GM18502 (cell line): Measurements from ENCODE around the gene ZNF549.

ENCODE experiments used
- ATAC-seq: cut with Tn5 transposase; IDR thresholded peaks from one replicate; pipeline ENCODE4 v1.9.1; 2021; ENCODE audit warnings: mild to moderate bottlenecking; ENCODE audit not compliant: unreplicated experiment, poor library complexity

The ZNF549 gene

DNA sequence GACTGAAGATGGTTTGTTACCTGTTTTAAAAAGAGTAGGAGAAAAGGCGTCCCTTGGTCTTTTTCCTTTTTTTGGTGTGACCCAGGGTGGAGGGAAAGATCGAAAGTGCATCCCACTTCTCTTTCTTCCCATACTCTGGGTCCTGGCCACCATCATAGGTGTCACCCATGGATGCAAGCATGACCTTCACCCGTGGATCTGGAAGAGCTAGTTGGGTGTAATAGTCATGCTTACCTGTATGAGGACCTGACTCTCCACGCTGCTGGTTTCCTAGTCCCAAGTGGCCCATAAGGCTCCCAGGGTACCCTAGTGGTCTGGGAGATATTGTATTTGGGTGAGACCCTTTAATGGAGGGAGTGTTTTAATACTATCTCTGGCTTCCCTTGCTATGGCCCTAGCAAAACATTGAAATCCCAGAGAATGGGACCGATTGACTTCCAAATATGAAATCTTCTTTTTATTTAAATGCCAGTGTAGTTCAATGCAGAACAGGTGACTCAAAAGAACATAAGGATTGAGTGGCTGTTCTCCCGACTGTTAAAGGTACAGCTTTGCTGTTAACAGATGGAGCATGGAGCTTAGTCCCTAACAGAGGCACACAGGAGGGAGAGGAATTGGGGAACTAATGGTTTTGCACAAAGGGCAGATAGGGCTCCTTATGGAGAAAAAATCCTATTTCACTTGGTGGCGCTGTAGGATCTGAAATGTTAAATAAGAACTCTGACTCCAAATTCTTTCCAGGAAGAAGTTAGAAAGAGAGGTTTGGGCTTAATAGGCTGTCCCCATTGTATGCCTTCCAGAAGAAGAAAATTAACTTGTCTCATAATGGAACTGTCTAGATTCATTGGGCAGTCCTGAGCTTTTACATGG is 39.5 kb downstream of the ZNF549 start:
- ATAC-seq: no peak

GRCh38 chr19:57570707-57571106 is 43.6 kb downstream of the ZNF549 start:
- ATAC-seq: no peak

DNA sequence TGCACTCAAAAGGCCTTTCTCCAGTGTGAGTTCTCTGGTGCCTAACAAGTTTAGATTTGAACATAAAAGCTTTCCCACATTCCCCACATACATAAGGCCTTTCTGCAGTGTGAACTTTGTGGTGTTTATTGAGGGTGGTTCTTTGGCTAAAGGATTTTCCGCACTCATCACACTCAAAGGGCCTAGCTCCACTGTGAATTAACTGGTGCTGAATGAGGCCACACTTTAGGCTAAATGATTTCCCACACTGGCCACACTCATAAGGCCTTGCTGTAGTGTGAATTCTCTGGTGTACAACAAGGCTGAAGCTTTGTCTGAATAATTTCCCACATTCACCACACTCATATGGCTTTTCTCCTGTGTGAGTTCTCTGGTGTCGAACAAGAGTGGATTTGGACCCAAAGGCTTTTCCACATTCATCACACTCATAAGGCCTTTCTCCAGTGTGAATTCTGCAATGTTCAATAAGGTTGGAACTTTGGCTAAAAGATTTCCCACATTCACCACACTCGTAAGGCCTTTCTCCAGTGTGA is 45.3 kb downstream of the ZNF549 start:
- ATAC-seq: no peak

DNA sequence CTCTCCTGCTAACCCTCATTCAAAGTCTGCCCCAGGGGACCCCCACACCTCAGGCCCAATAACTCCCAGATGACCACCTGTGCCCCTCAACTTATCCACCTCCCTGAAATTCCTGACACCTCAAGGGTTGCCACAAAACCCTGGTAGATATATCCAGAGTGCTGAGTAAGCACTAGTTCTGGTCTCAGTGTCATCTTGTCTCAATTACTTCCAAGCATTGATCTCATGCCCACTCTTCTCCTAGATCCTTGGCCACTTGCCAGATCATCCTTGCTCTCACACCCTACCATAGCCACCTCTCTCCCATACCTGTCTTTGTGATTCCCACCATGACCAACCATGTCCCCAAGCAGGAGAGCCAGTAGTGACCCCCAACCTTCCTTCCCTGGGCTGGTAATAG is 49.5 kb downstream of the ZNF549 start:
- no peak for ATAC-seq

- peak; percentile 90 for ATAC-seq
These were observed 51.5 kb downstream of the ZNF549 start, which contains the start of gene ZNF416 for GRCh38 chr19:57578487-57579205. ZNF416 (minus strand) TSS chr19:57578911; CDS start chr19:57578704, 207 bp downstream.

GRCh38 chr19:57583104-57583520 is 56.0 kb downstream of the ZNF549 start:
- ATAC-seq: no peak

DNA sequence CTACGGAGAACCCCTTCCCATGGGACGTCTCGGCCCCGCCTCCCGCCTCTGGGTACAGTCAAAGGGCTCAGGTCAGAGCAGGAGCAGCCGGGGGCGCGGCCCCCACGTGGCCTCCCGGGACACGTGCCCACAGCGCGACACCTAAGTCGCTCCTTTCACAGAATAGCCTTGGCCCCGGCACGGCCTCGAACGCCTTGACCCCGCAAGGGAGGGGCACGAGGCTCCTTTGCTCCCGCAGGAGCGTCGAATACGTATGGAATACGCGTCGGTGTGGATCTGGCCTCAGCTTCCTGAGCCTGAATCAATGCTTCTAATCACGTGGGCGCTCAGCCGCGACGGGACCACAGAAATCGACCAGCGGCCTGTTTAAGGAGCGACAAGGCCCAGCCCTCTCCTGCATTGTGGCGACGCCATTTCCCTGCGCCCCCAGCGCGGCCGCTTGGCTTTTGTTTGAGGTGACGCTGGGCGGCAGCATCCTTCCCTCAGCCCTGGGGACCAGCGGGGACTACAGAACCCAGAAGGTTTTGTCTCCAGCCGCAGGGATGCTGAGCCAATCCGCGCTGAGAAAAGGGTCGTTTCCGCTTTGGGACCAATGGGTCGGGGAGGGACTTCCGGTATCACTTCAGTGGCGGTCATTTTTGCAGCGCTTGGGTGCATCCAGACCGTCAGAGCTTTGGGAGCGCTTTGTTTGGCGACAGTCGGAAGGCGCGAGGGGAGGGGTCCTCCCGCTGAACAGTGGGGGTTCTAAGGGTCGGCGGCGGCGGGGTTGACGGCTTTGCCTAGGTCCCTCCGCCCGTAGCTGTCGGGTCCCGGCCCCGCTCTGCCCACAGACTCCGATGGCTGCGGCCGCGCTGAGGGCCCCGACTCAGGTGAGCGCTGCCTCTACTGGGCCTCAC is 56.6 kb downstream of the ZNF549 start, which contains the start of gene ZIK1:
ZIK1 (plus strand) TSS at position 625 of the 896 bp plus-strand sequence; CDS start at position 837, 212 bp downstream.
- ATAC-seq: peak; percentile 86

GRCh38 chr19:57587529-57587928 is 60.4 kb downstream of the ZNF549 start:
- no peak for ATAC-seq

DNA sequence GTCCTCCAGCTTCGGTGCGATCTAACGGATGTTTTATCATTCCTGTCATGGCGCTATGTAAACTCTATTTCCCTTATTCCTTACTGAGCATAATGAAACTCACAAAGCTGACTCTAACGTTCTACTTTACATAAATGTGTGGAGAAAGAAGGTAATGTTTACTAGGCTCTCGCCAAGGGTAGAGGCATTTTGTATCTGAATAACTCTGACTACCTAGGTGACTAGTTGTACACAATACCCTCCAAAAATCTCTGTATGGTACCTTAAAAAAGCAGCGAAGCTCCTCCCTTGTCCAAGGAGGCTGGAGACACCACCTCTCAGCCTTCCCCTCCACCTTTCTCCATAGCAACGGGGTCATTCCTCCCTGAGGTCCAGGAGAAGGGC is 72.2 kb downstream of the ZNF549 start:
- ATAC-seq: peak; percentile 26

- ATAC-seq: peak; percentile 93
These were observed 72.7 kb downstream of the ZNF549 start, which contains the start of gene ZNF530 for GRCh38 chr19:57599761-57600383. ZNF530 (plus strand) TSS chr19:57599885; CDS start chr19:57604346, 4,461 bp downstream.

DNA sequence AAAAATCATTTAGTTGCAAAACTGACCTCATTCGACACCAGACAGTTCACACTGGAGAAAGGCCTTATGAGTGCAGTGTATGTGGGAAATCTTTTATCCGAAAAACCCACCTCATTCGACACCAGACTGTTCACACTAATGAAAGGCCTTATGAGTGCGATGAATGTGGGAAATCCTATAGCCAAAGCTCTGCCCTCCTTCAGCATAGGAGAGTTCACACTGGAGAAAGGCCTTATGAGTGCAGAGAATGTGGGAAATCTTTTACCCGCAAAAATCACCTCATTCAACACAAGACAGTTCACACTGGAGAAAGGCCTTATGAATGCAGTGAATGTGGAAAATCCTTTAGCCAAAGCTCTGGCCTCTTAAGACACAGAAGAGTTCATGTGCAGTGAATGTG is 79.8 kb downstream of the ZNF549 start:
- no peak for ATAC-seq
